Bronchial epithelial cell (primary cell): ENCODE data around the gene PDILT. TPM values are rescaled to one million over a fixed set of nuclear protein-coding genes. Genes with fewer than 3 reads are reported as not detected.

ENCODE experiments used
- DNase-seq: peaks from one replicate; pipeline ENCODE4 v3.0.0-alpha.2; 2010; ENCODE audit warnings: low read depth
- FAIRE-seq: peaks from 2 replicates; lab custom pipeline; 2011; peaks lifted over from hg19 to GRCh38; lab: Jason Lieb, UNC
- H3K27me3 ChIP-seq: 2 replicates; pipeline ENCODE4 v1.5.1; 2011; ENCODE audit warnings: low read length; ENCODE audit not compliant: control insufficient read depth, insufficient read depth
- H3K36me3 ChIP-seq: 2 replicates; pipeline ENCODE4 v1.5.1; 2011; ENCODE audit warnings: low read length; ENCODE audit not compliant: control insufficient read depth, insufficient read depth
- H3K4me3 ChIP-seq: 2 replicates; pipeline ENCODE4 v1.5.1; 2011; ENCODE audit warnings: mild to moderate bottlenecking, low read depth, low read length, control low read depth
- CTCF ChIP-seq: IDR thresholded peaks from 2 replicates; pipeline ENCODE4 v1.5.1; 2011; ENCODE audit warnings: mild to moderate bottlenecking, moderate library complexity, low read length, control low read depth, inconsistent platforms; ENCODE audit not compliant: insufficient read depth, severe bottlenecking
- total RNA-seq: library from RNA; depleted of rRNA; stranded (reverse); fragments of >200 nt; gene quantifications from 2 replicates; pipeline ENCODE4 v1.2.1, GENCODE V29; 2014

PDILT gene
- total RNA-seq, 1 donor from 2014 or later = not detected

- TF ChIP-seq CTCF = peak; percentile 78
- Histone ChIP-seq H3K36me3 (no peaks in the 10 kb centered on the region), H3K27me3 (no peaks in the 10 kb centered on the region), H3K4me3 (no peak overlapping the region)
- FAIRE-seq (no peak), DNase-seq (peak; percentile 42)
These were observed 18.4 kb downstream of the PDILT start for GRCh38 chr16:20385844-20386832.

GRCh38 chr16:20383106-20384029 lies 21.2 kb downstream of the PDILT start:
- TF ChIP-seq CTCF = peak; percentile 82
- Histone ChIP-seq H3K36me3 (no peaks in the 10 kb centered on the region), H3K4me3 (no peak overlapping the region), H3K27me3 (no peaks in the 10 kb centered on the region)
- FAIRE-seq = no peak
- DNase-seq = peak; percentile 55

GRCh38 chr16:20382202-20382948 lies 22.2 kb downstream of the PDILT start:
- H3K36me3 ChIP-seq = no peaks in the 10 kb centered on the region
- DNase-seq = no peak
- no peaks in the 10 kb centered on the region for H3K27me3 ChIP-seq
- no peak for TF ChIP-seq CTCF
- FAIRE-seq = no peak
- no peak overlapping the region for H3K4me3 ChIP-seq

- Histone ChIP-seq H3K4me3 (no peak overlapping the region), H3K36me3 (no peaks in the 10 kb centered on the region), H3K27me3 (no peaks in the 10 kb centered on the region)
- no peak for TF ChIP-seq CTCF
- DNase-seq (no peak), FAIRE-seq (no peak)
These were observed 23.8 kb downstream of the PDILT start for GRCh38 chr16:20380782-20381181.

GRCh38 chr16:20377181-20377580 lies 27.4 kb downstream of the PDILT start:
- DNase-seq (no peak), FAIRE-seq (no peak)
- Histone ChIP-seq H3K4me3 (no peak overlapping the region), H3K36me3 (no peaks in the 10 kb centered on the region), H3K27me3 (no peaks in the 10 kb centered on the region)
- no peak for TF ChIP-seq CTCF
